Retinal pigment epithelial cell (primary cell): ENCODE results near the gene SLITRK1.
A peak's percentile ranks its signal among the peaks of the same experiment; 100 is the strongest.

Experiments used
- DNase-seq: peaks from one replicate; pipeline ENCODE4 v3.0.0-alpha.2; 2010; ENCODE audit warnings: low read depth
- H3K4me3 ChIP-seq: 2 replicates; pipeline ENCODE4 v1.5.1; 2011; ENCODE audit warnings: mild to moderate bottlenecking, low read length, control low read depth, moderate library complexity
- TF ChIP-seq, protein P1 (sequence below): conservative IDR thresholded peaks from 2 replicates; pipeline ENCODE4 v1.5.1; 2011; ENCODE audit warnings: low read depth, low read length, control low read depth, inconsistent platforms

The SLITRK1 gene

DNA sequence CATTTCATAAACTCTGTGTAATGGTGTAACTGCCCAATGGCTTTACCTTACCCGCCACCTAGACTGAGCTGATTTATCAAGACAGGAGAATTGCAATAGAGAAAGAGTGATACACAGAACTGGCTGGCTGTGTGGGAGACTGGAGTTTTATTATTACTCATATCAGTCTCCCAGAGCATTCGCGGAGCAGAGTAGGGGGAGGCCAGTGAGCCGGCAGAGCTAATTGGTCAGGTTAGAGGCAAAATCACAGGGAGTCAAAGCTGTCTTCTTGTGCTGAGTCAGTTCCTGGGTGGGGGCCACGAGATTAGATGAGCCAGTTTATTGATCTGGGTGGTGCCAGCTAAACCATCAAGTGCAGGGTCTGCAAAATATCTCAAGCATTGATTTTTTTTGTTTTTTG, 23.4 kb upstream of the SLITRK1 start:
- TF ChIP-seq, protein P1, sequence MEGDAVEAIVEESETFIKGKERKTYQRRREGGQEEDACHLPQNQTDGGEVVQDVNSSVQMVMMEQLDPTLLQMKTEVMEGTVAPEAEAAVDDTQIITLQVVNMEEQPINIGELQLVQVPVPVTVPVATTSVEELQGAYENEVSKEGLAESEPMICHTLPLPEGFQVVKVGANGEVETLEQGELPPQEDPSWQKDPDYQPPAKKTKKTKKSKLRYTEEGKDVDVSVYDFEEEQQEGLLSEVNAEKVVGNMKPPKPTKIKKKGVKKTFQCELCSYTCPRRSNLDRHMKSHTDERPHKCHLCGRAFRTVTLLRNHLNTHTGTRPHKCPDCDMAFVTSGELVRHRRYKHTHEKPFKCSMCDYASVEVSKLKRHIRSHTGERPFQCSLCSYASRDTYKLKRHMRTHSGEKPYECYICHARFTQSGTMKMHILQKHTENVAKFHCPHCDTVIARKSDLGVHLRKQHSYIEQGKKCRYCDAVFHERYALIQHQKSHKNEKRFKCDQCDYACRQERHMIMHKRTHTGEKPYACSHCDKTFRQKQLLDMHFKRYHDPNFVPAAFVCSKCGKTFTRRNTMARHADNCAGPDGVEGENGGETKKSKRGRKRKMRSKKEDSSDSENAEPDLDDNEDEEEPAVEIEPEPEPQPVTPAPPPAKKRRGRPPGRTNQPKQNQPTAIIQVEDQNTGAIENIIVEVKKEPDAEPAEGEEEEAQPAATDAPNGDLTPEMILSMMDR = no peak
- no peak overlapping the region for H3K4me3 ChIP-seq
- DNase-seq = no peak

DNA sequence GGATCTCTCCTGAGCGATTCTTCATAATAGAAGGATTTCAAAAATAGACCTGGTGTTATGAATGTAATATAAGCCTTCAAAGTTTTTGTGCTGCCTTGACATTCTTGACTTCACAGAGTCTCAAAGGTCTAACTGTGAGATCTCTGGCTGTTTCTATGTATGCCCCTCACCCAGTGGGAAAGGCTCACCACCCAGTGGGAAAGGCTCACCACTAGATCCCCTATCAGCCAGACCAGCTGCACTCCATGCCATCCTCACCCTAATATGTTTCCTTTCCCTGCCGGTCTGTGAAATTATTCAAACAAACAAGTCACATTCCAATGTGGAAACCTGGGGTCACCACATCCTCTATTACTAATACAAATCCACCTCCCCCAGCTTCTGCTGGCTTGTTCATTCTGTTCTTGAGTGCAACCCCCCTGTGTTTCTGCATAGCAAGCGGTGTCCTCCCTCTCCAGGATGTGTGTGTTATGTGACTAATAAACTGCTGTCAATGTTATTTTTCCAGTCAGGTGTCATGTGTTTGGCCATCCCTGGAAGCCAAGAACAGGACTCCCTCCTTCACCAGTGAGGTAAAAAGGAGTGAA, 13.8 kb upstream of the SLITRK1 start:
- H3K4me3 ChIP-seq = no peak overlapping the region
- TF ChIP-seq, protein P1 = no peak
- no peak for DNase-seq

DNA sequence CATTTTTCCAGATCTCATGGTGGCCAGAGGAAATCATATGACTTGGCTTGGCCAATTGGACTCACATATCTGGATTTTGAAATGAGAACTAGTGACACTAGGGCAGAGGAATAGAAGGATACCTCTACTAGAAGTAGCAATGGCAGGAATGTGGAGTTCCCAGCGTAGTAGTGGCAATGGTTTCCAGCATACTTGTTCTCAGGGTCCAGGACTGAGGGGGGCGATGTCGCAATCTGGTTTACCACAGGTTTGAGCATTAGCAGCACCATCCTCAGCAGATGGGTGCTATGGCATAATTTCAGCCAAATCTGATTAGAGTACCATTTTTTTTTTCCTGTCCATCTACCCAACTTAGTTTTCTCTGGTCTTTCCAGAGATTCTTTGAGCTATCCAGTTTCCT, 8.1 kb upstream of the SLITRK1 start:
- DNase-seq = no peak
- TF ChIP-seq, protein P1 = no peak
- H3K4me3 ChIP-seq = no peak overlapping the region

DNA sequence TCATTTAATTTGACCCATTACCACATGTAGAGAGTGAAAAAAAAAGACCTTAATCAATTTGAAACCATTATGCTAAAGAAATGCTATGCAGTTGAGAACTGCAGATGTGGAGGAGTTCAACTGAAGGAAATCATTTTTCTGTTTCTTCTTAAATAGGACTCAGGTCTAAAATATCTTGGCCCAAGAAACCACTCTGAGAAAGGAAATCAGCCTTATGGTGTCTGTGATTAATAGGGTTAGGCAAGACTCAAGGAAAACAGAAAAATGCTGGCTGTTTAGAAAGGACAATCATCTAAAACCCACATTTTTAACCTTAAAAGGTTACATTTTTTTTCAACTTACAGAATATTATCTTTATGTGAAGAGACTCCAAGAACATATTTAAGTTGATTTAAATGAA, 1.9 kb upstream of the SLITRK1 start:
- no peak for DNase-seq
- TF ChIP-seq, protein P1 = no peak
- H3K4me3 ChIP-seq = no peak overlapping the region

DNA sequence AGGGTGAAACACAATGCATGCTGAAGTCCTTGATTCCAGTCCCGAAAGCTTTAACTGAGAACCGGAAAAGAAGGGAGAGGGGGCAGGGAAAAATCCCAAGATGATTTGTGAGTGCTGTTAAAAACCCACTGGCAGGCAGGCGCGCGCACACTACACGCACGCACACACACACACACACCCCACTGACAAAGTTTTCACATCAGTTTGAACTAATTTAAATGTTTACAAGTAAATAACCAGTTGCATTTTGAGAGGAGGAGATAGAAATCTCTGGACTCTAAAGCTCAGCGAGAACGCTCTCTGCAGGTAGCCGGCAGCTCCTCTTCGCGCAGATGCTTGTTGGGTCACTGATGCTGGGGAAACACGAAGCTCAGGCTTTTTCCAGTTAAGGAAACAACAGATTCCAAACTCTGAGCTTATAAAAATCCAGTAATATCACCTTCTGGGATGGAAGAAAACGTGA, 818 bp upstream of the SLITRK1 start:
- TF ChIP-seq, protein P1 = no peak
- no peak for DNase-seq
- H3K4me3 ChIP-seq = peak overlapping the region; percentile 55

DNA sequence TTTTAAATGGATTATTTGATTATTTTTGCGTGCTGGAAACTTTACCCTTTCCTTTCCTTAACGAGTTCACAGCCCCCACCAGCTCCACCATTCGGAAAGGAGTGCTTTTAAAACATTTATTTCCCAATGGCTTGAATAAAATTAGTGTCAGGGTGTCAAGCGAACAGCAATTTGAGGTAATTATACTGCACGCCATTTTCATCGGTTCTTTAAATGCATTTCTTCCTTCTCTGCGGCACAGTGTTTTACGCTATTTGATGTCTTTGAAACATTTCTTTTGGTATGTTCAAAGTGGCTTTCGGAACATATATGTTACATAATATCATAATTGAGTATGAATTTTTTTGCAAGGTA, 309 bp upstream of the SLITRK1 start:
- H3K4me3 ChIP-seq = peak overlapping the region; percentile 55
- TF ChIP-seq, protein P1 = no peak
- DNase-seq = no peak

DNA sequence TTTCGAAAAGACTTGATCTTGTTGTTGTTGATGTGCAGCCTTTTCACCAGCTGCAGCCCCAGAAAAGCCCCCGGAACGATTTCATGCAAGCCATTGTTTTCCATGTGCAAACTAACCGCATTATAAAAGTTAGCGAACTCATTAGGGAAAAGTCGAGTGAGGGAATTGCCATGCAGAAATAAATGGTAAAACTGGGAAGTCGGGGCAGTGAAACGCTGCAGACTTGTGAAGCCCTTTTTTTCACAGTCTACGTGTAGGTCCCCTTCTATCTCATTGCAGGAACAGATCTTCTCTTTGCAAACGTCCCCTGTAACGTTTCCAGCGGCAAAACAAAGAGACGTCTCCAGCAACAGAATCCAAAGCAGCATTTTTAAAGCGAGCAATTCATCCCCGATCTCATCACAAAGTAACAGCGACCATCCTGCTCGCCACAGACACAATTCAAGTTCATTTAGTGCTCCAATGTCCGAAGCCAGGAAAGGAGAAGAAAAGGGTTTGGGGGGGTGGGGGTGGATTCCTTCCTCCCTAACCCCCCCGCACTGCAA, 1.1 kb downstream of the SLITRK1 start:
- TF ChIP-seq, protein P1 = no peak
- peak overlapping the region; percentile 55 for H3K4me3 ChIP-seq
- DNase-seq = no peak
